OCI-LY1 (cell line): ENCODE results near the gene GAL3ST2.

Experiments
- H2AFZ ChIP-seq: fragments of 200-600 bp; sonication (generic), shearing (Covaris generic); 2 replicates; pipeline ENCODE4 v1.6.0; 2014; ENCODE audit warnings: antibody characterized with exemption, mild to moderate bottlenecking, low read length
- H3F3A ChIP-seq: fragments of 200-600 bp; sonication (generic), shearing (Covaris generic); 2 replicates; pipeline ENCODE4 v1.6.0; 2014; ENCODE audit warnings: mild to moderate bottlenecking, antibody characterized with exemption, low read length, moderate library complexity; ENCODE audit not compliant: insufficient read depth
- H3K27ac ChIP-seq: fragments of 200-600 bp; sonication (generic); 2 replicates; pipeline ENCODE4 v1.5.1; 2014; ENCODE audit warnings: low read length, mixed run types, mild to moderate bottlenecking, low read depth; ENCODE audit not compliant: poor library complexity, severe bottlenecking
- H3K27me3 ChIP-seq: fragments of 200-600 bp; sonication (generic); 2 replicates; pipeline ENCODE4 v1.6.0; 2014; ENCODE audit warnings: antibody characterized with exemption, mild to moderate bottlenecking, low read length, moderate library complexity; ENCODE audit not compliant: insufficient read depth
- H3K36me3 ChIP-seq: fragments of 200-600 bp; sonication (generic); 2 replicates; pipeline ENCODE4 v1.6.1; 2014; ENCODE audit warnings: mild to moderate bottlenecking, antibody characterized with exemption, low read length, moderate library complexity, mixed read lengths; ENCODE audit not compliant: insufficient read depth
- H3K4me1 ChIP-seq: fragments of 200-600 bp; sonication (generic); 2 replicates; pipeline ENCODE4 v1.5.1; 2014; ENCODE audit warnings: mild to moderate bottlenecking, low read length, moderate library complexity; ENCODE audit not compliant: insufficient read depth, severe bottlenecking
- H3K4me2 ChIP-seq: fragments of 200-600 bp; sonication (generic), shearing (Covaris generic); 2 replicates; pipeline ENCODE4 v1.6.1; 2014; ENCODE audit warnings: low read length
- H3K4me3 ChIP-seq: fragments of 200-600 bp; sonication (generic); 2 replicates; pipeline ENCODE4 v1.5.1; 2014; ENCODE audit warnings: low read length, low read depth, mild to moderate bottlenecking, mixed read lengths; ENCODE audit not compliant: poor library complexity, severe bottlenecking
- H3K79me2 ChIP-seq: fragments of 200-600 bp; shearing (Covaris generic); 2 replicates; pipeline ENCODE4 v1.6.1; 2016; ENCODE audit warnings: mixed run types, low read length, mixed read lengths; ENCODE audit not compliant: insufficient read depth
- H3K9ac ChIP-seq: fragments of 200-600 bp; sonication (generic), shearing (Covaris generic); 2 replicates; pipeline ENCODE4 v1.6.1; 2014; ENCODE audit warnings: mild to moderate bottlenecking, low read length, mixed read lengths
- H3K9me2 ChIP-seq: fragments of 200-600 bp; sonication (generic), shearing (Covaris generic); 2 replicates; pipeline ENCODE4 v1.6.1; 2014; ENCODE audit warnings: low read depth, mild to moderate bottlenecking, low read length, mixed read lengths
- H3K9me3 ChIP-seq: fragments of 200-600 bp; shearing (Covaris generic); 2 replicates; pipeline ENCODE4 v1.6.1; 2014; ENCODE audit warnings: low read length, mixed read lengths
- H4K20me1 ChIP-seq: fragments of 200-600 bp; sonication (generic), shearing (Covaris generic); 2 replicates; pipeline ENCODE4 v1.6.0; 2016; ENCODE audit warnings: mild to moderate bottlenecking, low read length; ENCODE audit not compliant: insufficient read depth
- CTCF ChIP-seq: fragments of 200-600 bp; sonication (generic), shearing (Covaris generic); IDR thresholded peaks from 2 replicates; pipeline ENCODE4 v1.5.1; 2017; ENCODE audit warnings: mild to moderate bottlenecking, antibody characterized with exemption, low read length, moderate library complexity, mixed read lengths
- EZH2 ChIP-seq: fragments of 200-600 bp; sonication (generic), shearing (Covaris generic); IDR thresholded peaks from 2 replicates; pipeline ENCODE4 v1.8.0; 2017; ENCODE audit warnings: borderline replicate concordance, mixed run types, mild to moderate bottlenecking, antibody characterized with exemption, low read length, moderate library complexity, mixed read lengths

GAL3ST2 gene

GRCh38 chr2:241762321-241762932 is 14.2 kb upstream of the GAL3ST2 start:
- Histone ChIP-seq H3K27ac (no peak overlapping the region), H3K4me3 (no peak overlapping the region), H3K9me3 (no peaks in the 10 kb centered on the region), H3K9me2 (no peaks in the 10 kb centered on the region), H4K20me1 (no peaks in the 10 kb centered on the region), H2AFZ (no peak overlapping the region), H3K4me2 (no peak overlapping the region), H3F3A (no peaks in the 10 kb centered on the region), H3K4me1 (no peaks in the 10 kb centered on the region), H3K27me3 (no peaks in the 10 kb centered on the region), H3K9ac (no peak overlapping the region), H3K79me2 (no peaks in the 10 kb centered on the region), H3K36me3 (peaks cover 24% of the 10 kb centered on the region)
- TF ChIP-seq EZH2 (no peak), CTCF (no peak)

- Histone ChIP-seq H3K9ac (no peak overlapping the region), H3K9me3 (no peaks in the 10 kb centered on the region), H3F3A (no peaks in the 10 kb centered on the region), H3K4me3 (no peak overlapping the region), H3K79me2 (no peaks in the 10 kb centered on the region), H3K27me3 (no peaks in the 10 kb centered on the region), H3K27ac (no peak overlapping the region), H3K4me2 (no peak overlapping the region), H3K4me1 (no peaks in the 10 kb centered on the region), H3K9me2 (no peaks in the 10 kb centered on the region), H2AFZ (no peak overlapping the region), H4K20me1 (no peaks in the 10 kb centered on the region), H3K36me3 (peaks cover 24% of the 10 kb centered on the region)
- no peak for TF ChIP-seq EZH2
- no peak for TF ChIP-seq CTCF
These were observed 13.7 kb upstream of the GAL3ST2 start for GRCh38 chr2:241762933-241763369.

- Histone ChIP-seq H3K9ac (no peak overlapping the region), H3K27me3 (no peaks in the 10 kb centered on the region), H3K36me3 (peaks cover 23% of the 10 kb centered on the region), H2AFZ (no peak overlapping the region), H4K20me1 (no peaks in the 10 kb centered on the region), H3F3A (no peaks in the 10 kb centered on the region), H3K9me2 (no peaks in the 10 kb centered on the region), H3K79me2 (no peaks in the 10 kb centered on the region), H3K27ac (no peak overlapping the region), H3K4me3 (no peak overlapping the region), H3K4me2 (no peak overlapping the region), H3K9me3 (no peaks in the 10 kb centered on the region), H3K4me1 (no peaks in the 10 kb centered on the region)
- TF ChIP-seq EZH2 (no peak), CTCF (no peak)
These were observed 12.9 kb upstream of the GAL3ST2 start for GRCh38 chr2:241763551-241764274.
